Ishikawa (cell line): Measurements from ENCODE around the gene PLAGL1.

ENCODE experiments used
- CEBPB ChIP-seq: IDR thresholded peaks from 2 replicates; pipeline ENCODE4 v1.6.1; 2012
- CREB1 ChIP-seq: IDR thresholded peaks from 2 replicates; pipeline ENCODE4 v1.6.1; 2012; ENCODE audit warnings: low read depth
- EGR1 ChIP-seq: IDR thresholded peaks from 2 replicates; pipeline ENCODE4 v1.6.1; 2012
- EP300 ChIP-seq: IDR thresholded peaks from 2 replicates; pipeline ENCODE4 v1.6.1; 2012; ENCODE audit warnings: borderline replicate concordance
- FOXM1 ChIP-seq: IDR thresholded peaks from 2 replicates; pipeline ENCODE4 v1.6.1; 2012; ENCODE audit warnings: low read depth, borderline replicate concordance
- MAX ChIP-seq: IDR thresholded peaks from 2 replicates; pipeline ENCODE4 v1.6.1; 2012
- NFIC ChIP-seq: IDR thresholded peaks from 2 replicates; pipeline ENCODE4 v1.6.1; 2012
- RAD21 ChIP-seq: IDR thresholded peaks from 2 replicates; pipeline ENCODE4 v1.6.1; 2012; ENCODE audit warnings: low read depth
- REST ChIP-seq: IDR thresholded peaks from 2 replicates; pipeline ENCODE4 v1.6.1; 2012; ENCODE audit warnings: low read depth, mild to moderate bottlenecking
- TAF1 ChIP-seq: IDR thresholded peaks from 2 replicates; pipeline ENCODE4 v1.6.1; 2012; ENCODE audit warnings: low read depth, mild to moderate bottlenecking
- TCF12 ChIP-seq: IDR thresholded peaks from 2 replicates; pipeline ENCODE4 v1.6.1; 2012; ENCODE audit warnings: low read depth
- TEAD4 ChIP-seq: IDR thresholded peaks from 2 replicates; pipeline ENCODE4 v1.6.1; 2012
- USF1 ChIP-seq: IDR thresholded peaks from 2 replicates; pipeline ENCODE4 v1.6.1; 2012
- YY1 ChIP-seq: IDR thresholded peaks from 2 replicates; pipeline ENCODE4 v1.6.1; 2012; ENCODE audit warnings: low read depth
- ZBTB7A ChIP-seq: IDR thresholded peaks from 2 replicates; pipeline ENCODE4 v1.6.1; 2012; ENCODE audit warnings: low read depth

Gene PLAGL1

GRCh38 chr6:143949962-143950361 lies 58.1 kb downstream of the PLAGL1 start:
- TF ChIP-seq EGR1 (no peak), USF1 (no peak), ZBTB7A (no peak), FOXM1 (no peak), TEAD4 (no peak), NFIC (no peak), EP300 (no peak), REST (no peak), CREB1 (no peak), YY1 (no peak), RAD21 (no peak), MAX (no peak), CEBPB (no peak), TCF12 (no peak), TAF1 (no peak)

GRCh38 chr6:143949535-143949934 lies 58.5 kb downstream of the PLAGL1 start:
- no peak for TF ChIP-seq TAF1
- TF ChIP-seq CEBPB, result no peak
- no peak for TF ChIP-seq TEAD4
- no peak for TF ChIP-seq NFIC
- no peak for TF ChIP-seq MAX
- TF ChIP-seq YY1, result no peak
- TF ChIP-seq CREB1, result no peak
- no peak for TF ChIP-seq FOXM1

GRCh38 chr6:143948208-143948607 lies 59.9 kb downstream of the PLAGL1 start:
- TF ChIP-seq FOXM1 (no peak), TCF12 (no peak), EP300 (no peak), RAD21 (no peak), USF1 (no peak), EGR1 (no peak), CREB1 (no peak), YY1 (no peak), ZBTB7A (no peak), REST (no peak)

GRCh38 chr6:143941852-143942627 lies 66.0 kb downstream of the PLAGL1 start:
- TF ChIP-seq RAD21 (peak; percentile 57), EP300 (no peak), MAX (no peak), ZBTB7A (no peak), TAF1 (no peak)

- peak; percentile 67 for TF ChIP-seq RAD21
- TF ChIP-seq FOXM1, result no peak
Observed at GRCh38 chr6:143940011-143940597, 68.0 kb downstream of the PLAGL1 start.

- TF ChIP-seq EGR1 (no peak), YY1 (no peak)
Observed at GRCh38 chr6:143939364-143939763, 68.7 kb downstream of the PLAGL1 start.

- no peak for TF ChIP-seq FOXM1
- no peak for TF ChIP-seq TAF1
- TF ChIP-seq MAX, result no peak
- TF ChIP-seq USF1, result no peak
- TF ChIP-seq EGR1, result no peak
- no peak for TF ChIP-seq ZBTB7A
- TF ChIP-seq CEBPB, result no peak
- TF ChIP-seq YY1, result no peak
- TF ChIP-seq EP300, result no peak
- TF ChIP-seq CREB1, result no peak
- no peak for TF ChIP-seq TCF12
- no peak for TF ChIP-seq REST
- no peak for TF ChIP-seq NFIC
- TF ChIP-seq TEAD4, result no peak
- TF ChIP-seq RAD21, result no peak
Observed at GRCh38 chr6:143937668-143937970, 70.4 kb downstream of the PLAGL1 start.
